ENCODE results near the gene PTPN14. TPM values are rescaled to one million over a fixed set of nuclear protein-coding genes. Genes with fewer than 3 reads are reported as not detected.

Gene PTPN14
- total RNA-seq, 2 donors from 2014 or later, result 9.8 to 11.8 TPM

DNA sequence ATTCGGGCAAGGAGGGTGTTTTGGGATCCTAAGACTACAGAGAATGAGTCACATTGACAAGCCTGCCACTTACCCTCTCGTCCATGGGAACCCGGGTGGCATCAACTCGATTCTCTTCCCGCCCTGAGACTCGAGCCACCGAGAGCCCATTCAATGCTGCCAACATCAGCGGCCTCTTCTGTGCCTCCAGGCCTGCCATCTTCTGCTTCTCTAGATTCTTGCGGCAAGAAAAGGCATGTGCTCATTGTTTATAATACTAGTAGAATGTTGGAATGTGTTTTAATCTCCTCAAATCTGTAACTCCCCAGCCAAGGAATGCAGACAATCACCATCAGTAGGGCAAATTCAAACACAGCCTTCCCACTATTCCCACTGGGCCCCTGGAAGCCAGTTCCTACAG lies 173.5 kb downstream of the PTPN14 start:
- H3K4me3 ChIP-seq, result no peak overlapping the region
- TF ChIP-seq, protein P1, sequence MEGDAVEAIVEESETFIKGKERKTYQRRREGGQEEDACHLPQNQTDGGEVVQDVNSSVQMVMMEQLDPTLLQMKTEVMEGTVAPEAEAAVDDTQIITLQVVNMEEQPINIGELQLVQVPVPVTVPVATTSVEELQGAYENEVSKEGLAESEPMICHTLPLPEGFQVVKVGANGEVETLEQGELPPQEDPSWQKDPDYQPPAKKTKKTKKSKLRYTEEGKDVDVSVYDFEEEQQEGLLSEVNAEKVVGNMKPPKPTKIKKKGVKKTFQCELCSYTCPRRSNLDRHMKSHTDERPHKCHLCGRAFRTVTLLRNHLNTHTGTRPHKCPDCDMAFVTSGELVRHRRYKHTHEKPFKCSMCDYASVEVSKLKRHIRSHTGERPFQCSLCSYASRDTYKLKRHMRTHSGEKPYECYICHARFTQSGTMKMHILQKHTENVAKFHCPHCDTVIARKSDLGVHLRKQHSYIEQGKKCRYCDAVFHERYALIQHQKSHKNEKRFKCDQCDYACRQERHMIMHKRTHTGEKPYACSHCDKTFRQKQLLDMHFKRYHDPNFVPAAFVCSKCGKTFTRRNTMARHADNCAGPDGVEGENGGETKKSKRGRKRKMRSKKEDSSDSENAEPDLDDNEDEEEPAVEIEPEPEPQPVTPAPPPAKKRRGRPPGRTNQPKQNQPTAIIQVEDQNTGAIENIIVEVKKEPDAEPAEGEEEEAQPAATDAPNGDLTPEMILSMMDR (IDR thresholded peaks at IDR 0.05), result no peak
- intact Hi-C loops (cut with DNase I), result no loop called here
- H3K27me3 ChIP-seq, result no peaks in the 10 kb centered on the region
- no peak overlapping the region for H3K9ac ChIP-seq (ENCODE audit: low read depth in 2 of 2, low read length in 2 of 2)
- no peak for DNase-seq
- no peaks in the 10 kb centered on the region for H3K4me1 ChIP-seq
- H3K27ac ChIP-seq, result no peak overlapping the region
- H3K9me3 ChIP-seq, result no peaks in the 10 kb centered on the region
- H3K36me3 ChIP-seq, result no peaks in the 10 kb centered on the region

DNA sequence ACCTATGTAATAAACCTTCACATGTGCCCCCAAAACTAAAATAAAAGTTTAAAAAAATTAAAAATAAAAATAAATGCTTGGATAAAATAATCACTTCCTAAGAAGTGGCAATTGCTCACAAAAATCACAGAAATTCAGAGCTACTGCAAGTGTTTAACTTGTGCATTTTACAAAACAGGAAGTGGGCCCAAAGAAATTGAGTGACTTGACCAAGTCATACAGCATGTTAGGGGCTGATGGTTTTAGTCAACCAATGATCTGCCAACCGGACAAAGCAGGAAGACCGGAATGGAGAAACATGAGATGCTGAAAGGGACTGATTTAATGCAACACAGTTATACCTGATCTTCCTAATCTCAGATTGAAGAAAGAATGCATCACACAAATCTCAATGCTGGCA lies 173.9 kb downstream of the PTPN14 start:
- Histone ChIP-seq H3K9me3 (no peaks in the 10 kb centered on the region), H3K4me3 (no peak overlapping the region), H3K9ac (ENCODE audit: low read depth in 2 of 2, low read length in 2 of 2) (no peak overlapping the region), H3K36me3 (no peaks in the 10 kb centered on the region), H3K27me3 (no peaks in the 10 kb centered on the region), H3K27ac (no peak overlapping the region), H3K4me1 (no peaks in the 10 kb centered on the region)
- DNase-seq, result no peak
- TF ChIP-seq, protein P1 (IDR thresholded peaks at IDR 0.05), result no peak
- intact Hi-C loops (cut with DNase I), result no loop called here

DNA sequence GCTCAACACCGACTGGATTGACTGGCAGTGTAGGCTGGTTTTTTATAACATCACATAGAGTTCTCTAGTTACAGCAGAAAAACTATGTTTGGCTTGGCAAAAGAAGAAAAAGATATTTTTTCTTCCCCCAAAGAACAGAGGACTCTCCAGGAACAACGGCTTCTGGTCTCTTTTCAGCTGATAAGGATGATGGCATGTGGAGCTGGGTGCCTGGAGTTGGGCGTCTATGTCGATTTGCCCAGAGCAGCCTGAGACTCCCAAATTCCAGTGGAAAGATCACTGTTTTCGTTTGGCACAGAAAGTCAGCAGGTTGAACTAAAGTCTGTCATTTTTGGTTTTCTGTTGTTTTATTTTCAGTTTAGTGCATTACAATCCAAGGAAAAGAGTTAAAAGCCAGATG lies 179.3 kb downstream of the PTPN14 start:
- no peaks in the 10 kb centered on the region for H3K4me1 ChIP-seq
- no peak overlapping the region for H3K9ac ChIP-seq (ENCODE audit: low read depth in 2 of 2, low read length in 2 of 2)
- no peak overlapping the region for H3K27ac ChIP-seq
- H3K36me3 ChIP-seq, result no peaks in the 10 kb centered on the region
- no peaks in the 10 kb centered on the region for H3K27me3 ChIP-seq
- H3K9me3 ChIP-seq, result no peaks in the 10 kb centered on the region
- DNase-seq, result no peak
- TF ChIP-seq, protein P1 (IDR thresholded peaks at IDR 0.05), result no peak
- H3K4me3 ChIP-seq, result no peak overlapping the region
- intact Hi-C loops (cut with DNase I), result no loop called here

GRCh38 chr1:214370615-214371014 lies 180.8 kb downstream of the PTPN14 start:
- no peak for DNase-seq
- H3K27me3 ChIP-seq, result no peaks in the 10 kb centered on the region
- no peak overlapping the region for H3K4me3 ChIP-seq
- no peaks in the 10 kb centered on the region for H3K4me1 ChIP-seq
- intact Hi-C loops (cut with DNase I), result no loop called here
- H3K9ac ChIP-seq (ENCODE audit: low read depth in 2 of 2, low read length in 2 of 2), result no peak overlapping the region
- H3K36me3 ChIP-seq, result no peaks in the 10 kb centered on the region
- TF ChIP-seq, protein P1 (IDR thresholded peaks at IDR 0.05), result no peak
- no peak overlapping the region for H3K27ac ChIP-seq
- no peaks in the 10 kb centered on the region for H3K9me3 ChIP-seq

GRCh38 chr1:214369364-214369763 lies 182.0 kb downstream of the PTPN14 start:
- no peak overlapping the region for H3K27ac ChIP-seq

More at GRCh38 chr1:214369364-214369763, 182.0 kb downstream of the PTPN14 start:
- intact Hi-C loops (cut with DNase I), result no loop called here
- H3K9me3 ChIP-seq, result no peaks in the 10 kb centered on the region
- H3K4me1 ChIP-seq, result no peaks in the 10 kb centered on the region
- H3K36me3 ChIP-seq, result no peaks in the 10 kb centered on the region
- H3K9ac ChIP-seq (ENCODE audit: low read depth in 2 of 2, low read length in 2 of 2), result no peak overlapping the region
- no peaks in the 10 kb centered on the region for H3K27me3 ChIP-seq
- TF ChIP-seq, protein P1 (IDR thresholded peaks at IDR 0.05), result no peak
- no peak for DNase-seq
- H3K4me3 ChIP-seq, result no peak overlapping the region
